Prostate gland (tissue), 2 donors: Measurements from ENCODE around the gene SPNS2.

ENCODE experiments used
- CTCF ChIP-seq, 4 experiments: fragments of 200-600 bp in 2 of 4; fragments of 450-650 bp in 2 of 4; sonication (generic) in 2 of 4; IDR thresholded peaks; 1 replicate in 3 of 4; 2 replicates in 1 of 4; pipeline ENCODE4 v1.5.1; 2016 to 2019; ENCODE audit warnings: antibody characterized with exemption in 4 of 4, mild to moderate bottlenecking in 2 of 4, moderate library complexity in 2 of 4
- POLR2A ChIP-seq: fragments of 450-650 bp; IDR thresholded peaks from one replicate; pipeline ENCODE4 v1.6.1; 2016; ENCODE audit warnings: antibody characterized with exemption, mild to moderate bottlenecking
- POLR2AphosphoS5 ChIP-seq: sonication (generic); formaldehyde crosslinking; IDR thresholded peaks from one replicate; pipeline ENCODE4 v1.6.1; 2017; ENCODE audit warnings: antibody characterized with exemption

- no peak for TF ChIP-seq CTCF (IDR thresholded peaks at IDR 0.05)
- no peak for TF ChIP-seq POLR2A
- TF ChIP-seq POLR2AphosphoS5: no peak
Measured at GRCh38 chr17:4460661-4461060, 38.0 kb upstream of the SPNS2 start.
